Neural cell (in vitro differentiated cells): ENCODE results near the gene ZNF19. TPM values are rescaled to one million over a fixed set of nuclear protein-coding genes. Genes with fewer than 3 reads are reported as not detected.

Source experiments
- H2AFZ ChIP-seq: fragments of 200-600, 300-800 bp; sonication (generic), shearing (Covaris generic); 2 replicates; pipeline ENCODE4 v1.6.0; 2014; ENCODE audit warnings: low read depth, mild to moderate bottlenecking, antibody characterized with exemption, low read length, moderate library complexity
- H3F3A ChIP-seq: fragments of 200-600 bp; shearing (Covaris generic); 2 replicates; pipeline ENCODE4 v1.6.1; 2016; ENCODE audit warnings: mild to moderate bottlenecking, moderate library complexity, mixed read lengths, antibody characterized with exemption, low read length; ENCODE audit not compliant: insufficient read depth, poor library complexity, severe bottlenecking
- H3K27ac ChIP-seq: fragments of 200-600, 300-800 bp; sonication (generic), shearing (Covaris generic); 2 replicates; pipeline ENCODE4 v1.5.1; 2014; ENCODE audit warnings: mild to moderate bottlenecking, low read length, moderate library complexity
- H3K27me3 ChIP-seq: fragments of 300-800, 200-600 bp; sonication (generic), shearing (Covaris generic); 2 replicates; pipeline ENCODE4 v1.6.0; 2014; ENCODE audit warnings: mild to moderate bottlenecking, low read depth, low read length, moderate library complexity; ENCODE audit not compliant: insufficient read depth
- H3K36me3 ChIP-seq: fragments of 300-800, 200-600 bp; sonication (generic), shearing (Covaris generic); 2 replicates; pipeline ENCODE4 v1.5.1; 2014; ENCODE audit warnings: mild to moderate bottlenecking, antibody characterized with exemption, low read length, moderate library complexity; ENCODE audit not compliant: insufficient read depth
- H3K4me2 ChIP-seq: fragments of 300-800, 200-600 bp; sonication (generic), shearing (Covaris generic); 2 replicates; pipeline ENCODE4 v1.6.0; 2014; ENCODE audit warnings: mild to moderate bottlenecking, low read length
- H3K4me3 ChIP-seq: fragments of 300-800, 200-600 bp; sonication (generic), shearing (Covaris generic); 2 replicates; pipeline ENCODE4 v1.5.1; 2014; ENCODE audit warnings: mild to moderate bottlenecking, low read length, moderate library complexity
- H3K79me2 ChIP-seq: fragments of 200-600 bp; shearing (Covaris generic); replicated peaks from 2 replicates; pipeline ENCODE4 v1.6.0; 2014; ENCODE audit warnings: mild to moderate bottlenecking, low read length, moderate library complexity; ENCODE audit not compliant: insufficient read depth
- H3K9ac ChIP-seq: fragments of 300-800, 200-600 bp; sonication (generic), shearing (Covaris generic); 2 replicates; pipeline ENCODE4 v1.6.1; 2016; ENCODE audit warnings: mild to moderate bottlenecking, low read length, mixed read lengths
- H3K9me2 ChIP-seq: fragments of 200-600 bp; shearing (Covaris generic); 2 replicates; pipeline ENCODE4 v1.6.1; 2016; ENCODE audit warnings: mild to moderate bottlenecking, low read length, mixed read lengths; ENCODE audit not compliant: insufficient read depth
- H3K9me3 ChIP-seq: fragments of 200-600, 300-800 bp; sonication (generic), shearing (Covaris generic); 2 replicates; pipeline ENCODE4 v1.6.1; 2016; ENCODE audit warnings: mild to moderate bottlenecking, mixed run types, low read length, moderate library complexity, mixed read lengths
- H4K20me1 ChIP-seq: fragments of 200-600 bp; shearing (Covaris generic); 2 replicates; pipeline ENCODE4 v1.6.1; 2016; ENCODE audit warnings: mild to moderate bottlenecking, mixed run types; ENCODE audit not compliant: insufficient read depth
- CTCF ChIP-seq: fragments of 450-650 bp; IDR thresholded peaks from 2 replicates; pipeline ENCODE4 v1.5.1; 2014; ENCODE audit warnings: antibody characterized with exemption, mild to moderate bottlenecking, moderate library complexity; ENCODE audit not compliant: poor library complexity, severe bottlenecking
- EP300 ChIP-seq: fragments of 450-650 bp; conservative IDR thresholded peaks from 2 replicates; pipeline ENCODE4 v1.6.1; 2014; ENCODE audit warnings: antibody characterized with exemption, mild to moderate bottlenecking, moderate library complexity; ENCODE audit not compliant: poor library complexity, severe bottlenecking
- EZH2 ChIP-seq: fragments of 200-600, 300-800 bp; shearing (Covaris generic), sonication (generic); IDR thresholded peaks from 2 replicates; pipeline ENCODE4 v1.6.1; 2014; ENCODE audit warnings: antibody characterized with exemption, low read length, borderline replicate concordance, mild to moderate bottlenecking; ENCODE audit not compliant: insufficient read depth, poor library complexity, severe bottlenecking
- MXI1 ChIP-seq: fragments of 450-650 bp; conservative IDR thresholded peaks from 2 replicates; pipeline ENCODE4 v1.6.1; 2014; ENCODE audit warnings: antibody characterized with exemption, mild to moderate bottlenecking; ENCODE audit not compliant: poor library complexity, severe bottlenecking
- POLR2AphosphoS5 ChIP-seq: IDR thresholded peaks from 2 replicates; pipeline ENCODE4 v1.6.1; 2012
- RAD21 ChIP-seq: fragments of 450-650 bp; conservative IDR thresholded peaks from 2 replicates; pipeline ENCODE4 v1.6.1; 2014; ENCODE audit warnings: antibody characterized with exemption, mild to moderate bottlenecking, moderate library complexity
- REST ChIP-seq: IDR thresholded peaks from 2 replicates; pipeline ENCODE4 v1.6.1; 2012; ENCODE audit warnings: borderline replicate concordance
- SMC3 ChIP-seq: fragments of 450-650 bp; conservative IDR thresholded peaks from 2 replicates; pipeline ENCODE4 v1.6.1; 2014; ENCODE audit warnings: antibody characterized with exemption, mild to moderate bottlenecking, moderate library complexity; ENCODE audit not compliant: poor library complexity
- TAF1 ChIP-seq: IDR thresholded peaks from 2 replicates; pipeline ENCODE4 v1.6.1; 2012; ENCODE audit warnings: low read depth
- polyA plus RNA-seq: library from polyadenylated mRNA; depleted of rRNA; stranded (reverse); fragments of >200 nt; gene quantifications from 2 replicates; pipeline ENCODE4 v1.2.3, GENCODE V29; 2014

ZNF19 gene
- polyA plus RNA-seq, 1 donor from 2014 or later = 6.6 TPM

DNA sequence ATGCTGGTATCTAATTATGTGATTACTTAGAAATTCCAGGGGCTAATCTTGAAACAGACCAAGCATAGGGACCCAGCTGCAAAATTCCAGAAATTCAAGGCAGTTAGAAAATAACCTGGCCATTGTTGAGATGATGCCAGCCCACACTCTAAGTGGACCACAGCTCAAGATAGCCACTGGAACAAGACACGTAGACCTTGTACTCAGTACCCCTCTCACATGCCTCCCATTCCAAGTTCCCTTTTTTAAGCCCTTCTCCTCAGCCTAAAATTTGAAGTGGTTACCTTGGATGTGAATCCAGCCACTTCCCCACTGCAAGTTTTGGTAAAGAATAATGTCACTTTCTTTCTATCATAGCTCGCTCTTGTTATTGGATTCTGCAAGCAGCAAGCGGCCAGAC lies 4.1 kb upstream of the ZNF19 start:
- Histone ChIP-seq H3K4me2 (no peak overlapping the region), H3K27me3 (no peaks in the 10 kb centered on the region), H3K27ac (no peak overlapping the region), H2AFZ (no peak overlapping the region), H3K9ac (no peak overlapping the region), H3K9me2 (no peaks in the 10 kb centered on the region), H3K9me3 (no peaks in the 10 kb centered on the region), H3K36me3 (no peaks in the 10 kb centered on the region), H3K79me2 (no peaks in the 10 kb centered on the region), H4K20me1 (no peaks in the 10 kb centered on the region), H3K4me3 (no peak overlapping the region), H3F3A (no peaks in the 10 kb centered on the region)
- TF ChIP-seq POLR2AphosphoS5 (no peak), RAD21 (no peak), MXI1 (no peak), TAF1 (no peak), SMC3 (no peak), REST (no peak)

DNA sequence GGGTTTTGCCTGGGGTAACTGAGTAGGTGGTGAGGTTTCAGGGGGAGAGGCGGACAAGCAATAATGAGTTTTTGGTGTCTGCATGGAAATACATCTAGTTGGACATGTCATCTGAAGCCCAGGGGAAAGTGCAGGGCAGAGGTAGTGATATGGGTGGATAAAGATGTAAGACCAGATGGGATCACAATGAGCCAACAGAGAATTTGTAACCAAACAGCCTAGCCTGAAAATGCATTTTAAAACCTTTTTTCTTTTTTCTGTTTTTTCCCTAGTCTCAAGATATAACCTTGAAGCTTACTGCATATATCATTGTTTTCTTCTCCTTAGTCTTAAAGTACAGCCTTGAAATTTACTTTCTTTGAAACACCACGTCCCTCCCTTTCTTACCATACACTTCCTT lies 3.7 kb upstream of the ZNF19 start:
- no peak overlapping the region for H3K4me2 ChIP-seq
- H4K20me1 ChIP-seq = no peaks in the 10 kb centered on the region
- no peaks in the 10 kb centered on the region for H3F3A ChIP-seq
- no peaks in the 10 kb centered on the region for H3K27me3 ChIP-seq
- no peaks in the 10 kb centered on the region for H3K79me2 ChIP-seq
- H3K9me3 ChIP-seq = no peaks in the 10 kb centered on the region
- no peak overlapping the region for H3K9ac ChIP-seq
- no peaks in the 10 kb centered on the region for H3K36me3 ChIP-seq
- no peak overlapping the region for H2AFZ ChIP-seq
- TF ChIP-seq RAD21 (no peak), CTCF (no peak), EZH2 (no peak), REST (no peak), SMC3 (no peak), MXI1 (no peak), POLR2AphosphoS5 (no peak), EP300 (no peak), TAF1 (no peak)
- no peak overlapping the region for H3K27ac ChIP-seq
- H3K9me2 ChIP-seq = no peaks in the 10 kb centered on the region
- H3K4me3 ChIP-seq = no peak overlapping the region
